ENCODE results near the gene RRBP1. TPM values are rescaled to one million over a fixed set of nuclear protein-coding genes. Genes with fewer than 3 reads are reported as not detected.
A peak's percentile ranks its signal among the peaks of the same experiment; 100 is the strongest.

RRBP1 gene
- total and polyA plus RNA-seq, 2 of the 4 experiments (the other 2 are of a cell fraction) = 90.2 to 136 TPM

DNA sequence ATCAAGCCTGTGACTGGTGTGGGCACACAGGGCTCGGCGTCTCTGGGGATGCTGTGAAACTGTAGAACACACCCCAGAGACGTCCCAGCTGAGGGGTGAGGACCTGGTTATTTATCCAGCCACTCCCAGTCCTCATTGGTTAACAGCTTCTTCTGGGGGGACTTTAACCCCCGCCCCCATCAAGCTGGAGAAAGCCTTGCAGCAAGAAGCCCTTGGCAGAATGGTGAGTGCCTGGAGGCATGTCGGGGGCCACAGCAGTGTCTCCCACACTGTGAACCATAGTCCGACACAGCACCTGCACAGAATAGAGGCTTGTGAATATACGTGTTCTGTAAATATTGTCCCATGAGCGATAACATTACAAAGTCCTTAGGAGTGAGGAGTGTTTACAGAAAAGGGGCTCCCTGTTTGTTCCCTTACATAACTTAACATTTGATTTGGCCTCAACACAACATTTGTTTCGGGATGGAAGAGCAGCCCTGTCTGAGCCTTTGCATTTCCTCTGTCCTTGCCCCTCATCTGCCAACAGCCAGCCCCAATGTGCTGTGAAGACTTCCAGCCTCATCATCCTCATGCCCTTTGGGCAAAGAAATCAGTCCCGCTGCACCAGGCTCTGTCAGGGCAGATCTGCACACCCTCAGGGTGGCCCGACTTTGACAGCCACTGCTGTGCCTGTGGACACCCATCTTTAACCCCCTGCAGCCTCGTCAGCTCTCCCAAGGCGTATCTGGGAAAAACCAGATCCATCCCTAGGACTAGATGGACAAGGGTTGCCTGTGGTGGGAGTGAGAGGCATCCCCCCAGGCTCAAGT, 2.2 kb upstream of the RRBP1 start (continued):
- no peak for TF ChIP-seq CEBPB (IDR thresholded peaks at IDR 0.05; ENCODE audit: low read depth, low read length)

- no TSS peak for BruUV-seq (replicated peaks)
- Histone ChIP-seq H2BK20ac (ENCODE audit: low read depth, low read length) (no peak overlapping the region), H3K14ac (replicated peaks; ENCODE audit: low read depth, low read length) (no peak overlapping the region), H3K9me1 (ENCODE audit: insufficient read depth, low read length) (peaks cover 16% of the 10 kb centered on the region), H2BK15ac (ENCODE audit: low read depth, low read length) (0 out of 3 replicates have a peak overlapping the region, but pooled peaks have one; percentile 76), H2AFZ (replicated peaks; ENCODE audit: low read length, poor library complexity) (no peak overlapping the region), H4K20me1 (ENCODE audit: insufficient read depth, low read length) (peaks cover 25% of the 10 kb centered on the region), H3K27me3 (ENCODE audit: control insufficient read depth, insufficient read depth, low read length) (peaks cover 4% of the 10 kb centered on the region), H3K79me1 (ENCODE audit: low read depth in 1 of 2, low read length in 2 of 2) (peaks cover 0 to 20% of the 10 kb centered on the region in 2 experiments; a peak in 2 of 4 replicates), H2BK5ac (ENCODE audit: low read depth, low read length, poor library complexity, severe bottlenecking) (no peak overlapping the region), H3K27ac (ENCODE audit: insufficient read depth, low read length) (no peak overlapping the region), H2BK120ac (ENCODE audit: low read depth, low read length) (no peak overlapping the region), H2AK9ac (replicated peaks; ENCODE audit: low read depth, low read length, poor library complexity) (peak overlapping the region; percentile 63), H2AK5ac (ENCODE audit: low read depth, low read length) (no peak overlapping the region), H3K9me3 (ENCODE audit: control insufficient read depth, insufficient read depth, low read length) (peaks cover 10% of the 10 kb centered on the region), H4K8ac (ENCODE audit: low read depth in 2 of 2, low read length in 2 of 2) (no peak overlapping the region; a peak in 1 of 4 replicates), H3K9ac (ENCODE audit: low read depth, low read length) (no peak overlapping the region), H4K91ac (ENCODE audit: insufficient read depth, low read depth, low read length) (no peak overlapping the region; the same call in 1 of the 2 replicates), H3K56ac (ENCODE audit: extremely low read depth, insufficient read depth, low read length) (no peak overlapping the region), H3K23ac (ENCODE audit: low read depth, low read length) (no peak overlapping the region; the same call in 1 of the 2 replicates), H3K4me2 (ENCODE audit: low read depth, low read length) (no peak overlapping the region), H3K36me3 (ENCODE audit: control insufficient read depth, insufficient read depth, low read length) (peaks cover 14% of the 10 kb centered on the region), H3K4ac (ENCODE audit: low read depth, low read length) (no peak overlapping the region), H3K4me1 (ENCODE audit: control insufficient read depth, insufficient read depth, low read length) (peaks cover 11% of the 10 kb centered on the region), H3K18ac (ENCODE audit: low read depth, low read length) (no peak overlapping the region), H4K5ac (ENCODE audit: low read depth, low read length) (no peak overlapping the region), H3K4me3 (ENCODE audit: insufficient read depth, low read depth, low read length) (no peak overlapping the region)
- in situ Hi-C loops (cut with MboI; ENCODE audit: low sequenced_read_pairs) (no loop called here), intact Hi-C loops (cut with micrococcal nuclease) (loop anchor here (2.0 to 5.0 kb wide), 2 partner anchors 69 to 159 kb away; no protein-coding TSS in a partner anchor), dilution Hi-C loops (cut with HindIII; ENCODE audit: low sequenced_read_pairs, unreplicated experiment) (no loop called here)
- ATAC-seq (ENCODE audit: low read depth) = no peak
- TF ChIP-seq NFE2L2 (IDR thresholded peaks at IDR 0.05; ENCODE audit: low read depth, low read length) = no peak
- no peak for TF ChIP-seq CEBPB (IDR thresholded peaks at IDR 0.05; ENCODE audit: low read depth, low read length)
- TF ChIP-seq, protein P1, sequence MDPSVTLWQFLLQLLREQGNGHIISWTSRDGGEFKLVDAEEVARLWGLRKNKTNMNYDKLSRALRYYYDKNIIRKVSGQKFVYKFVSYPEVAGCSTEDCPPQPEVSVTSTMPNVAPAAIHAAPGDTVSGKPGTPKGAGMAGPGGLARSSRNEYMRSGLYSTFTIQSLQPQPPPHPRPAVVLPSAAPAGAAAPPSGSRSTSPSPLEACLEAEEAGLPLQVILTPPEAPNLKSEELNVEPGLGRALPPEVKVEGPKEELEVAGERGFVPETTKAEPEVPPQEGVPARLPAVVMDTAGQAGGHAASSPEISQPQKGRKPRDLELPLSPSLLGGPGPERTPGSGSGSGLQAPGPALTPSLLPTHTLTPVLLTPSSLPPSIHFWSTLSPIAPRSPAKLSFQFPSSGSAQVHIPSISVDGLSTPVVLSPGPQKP (IDR thresholded peaks at IDR 0.05; ENCODE audit: borderline replicate concordance, low read depth, low read length) = no peak
- no peak for TF ChIP-seq SMC3 (IDR thresholded peaks at IDR 0.05; ENCODE audit: low read depth, low read length)
- TF ChIP-seq BHLHE40 (IDR thresholded peaks at IDR 0.05; ENCODE audit: low read depth, low read length) = no peak
- WGBS, 2 experiments (ENCODE audit: extremely low coverage in 2 of 2, insufficient read length in 1 of 2) = 76% methylated on average over 5 of the region's 10 CpGs; no CpG with 5 or more reads in 1 of the 2 experiments
- ChIA-PET CTCF (interaction anchor here (0.5 to 2.2 kb wide), 4 partner anchors 30 to 276 kb away, joined by 3 to 8 read pairs (median 3); no protein-coding TSS in a partner anchor), POLR2A (ENCODE audit: unreplicated experiment) (interaction anchor here (2.0 kb wide), 1 partner anchor 158 kb away, joined by 5 read pairs; no protein-coding TSS in a partner anchor)
- no peak for DNase-seq
Measured at GRCh38 chr20:17683218-17684076, 1.4 kb upstream of the RRBP1 start.
